Measurements from ENCODE around the gene ELAC1.
A peak's percentile ranks its signal among the peaks of the same experiment; 100 is the strongest.
"Not testable (repeated sequence)": the region's sequence is repeated elsewhere in the genome, so short reads cannot be mapped to it uniquely, and the experiment has no call there.

The ELAC1 gene

DNA sequence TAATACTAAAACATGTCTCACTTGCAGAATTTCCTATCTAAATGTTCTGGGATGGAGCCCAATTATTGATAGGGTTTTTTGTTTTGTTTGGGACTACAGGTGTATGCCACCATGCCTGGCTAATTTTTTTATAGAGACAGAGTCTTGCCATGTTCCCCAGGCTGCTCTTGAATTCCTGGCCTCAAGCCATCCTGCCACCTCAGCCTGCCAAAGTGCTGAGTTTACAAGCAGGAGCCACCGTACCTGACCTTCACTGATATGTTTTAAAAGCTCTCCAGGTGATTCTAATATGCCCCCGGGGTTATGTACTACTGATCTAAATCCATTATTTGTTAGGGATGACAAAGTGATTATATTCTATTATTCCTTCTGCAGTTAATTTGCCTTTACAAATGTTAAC lies 2.2 kb downstream of the ELAC1 start:
- TF ChIP-seq ZFX (IDR thresholded peaks at IDR 0.05) (no peak), CTCF (conservative IDR thresholded peaks at IDR 0.05) (no peak)
- H3K27ac ChIP-seq, result no peak overlapping the region

DNA sequence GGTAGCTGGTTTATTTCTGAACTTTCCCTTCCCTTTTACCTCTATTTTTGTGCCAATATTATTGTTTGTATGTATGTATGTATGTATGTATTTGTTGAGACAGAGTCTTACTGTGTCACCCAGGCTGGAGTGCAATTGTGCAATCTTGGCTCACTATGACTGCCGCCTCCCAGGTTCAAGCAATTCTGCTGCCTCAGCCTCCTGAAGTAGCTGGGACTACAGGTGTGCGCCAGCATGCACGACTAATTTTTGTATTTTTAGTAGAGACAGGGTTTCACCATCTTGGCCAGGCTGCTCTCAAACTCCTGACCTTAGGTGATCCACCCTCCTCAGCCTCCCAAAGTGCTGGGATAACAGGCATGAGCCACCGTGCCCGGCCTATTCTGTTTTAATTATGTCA lies 4.6 kb downstream of the ELAC1 start:
- H3K27ac ChIP-seq, result not testable (repeated sequence)

DNA sequence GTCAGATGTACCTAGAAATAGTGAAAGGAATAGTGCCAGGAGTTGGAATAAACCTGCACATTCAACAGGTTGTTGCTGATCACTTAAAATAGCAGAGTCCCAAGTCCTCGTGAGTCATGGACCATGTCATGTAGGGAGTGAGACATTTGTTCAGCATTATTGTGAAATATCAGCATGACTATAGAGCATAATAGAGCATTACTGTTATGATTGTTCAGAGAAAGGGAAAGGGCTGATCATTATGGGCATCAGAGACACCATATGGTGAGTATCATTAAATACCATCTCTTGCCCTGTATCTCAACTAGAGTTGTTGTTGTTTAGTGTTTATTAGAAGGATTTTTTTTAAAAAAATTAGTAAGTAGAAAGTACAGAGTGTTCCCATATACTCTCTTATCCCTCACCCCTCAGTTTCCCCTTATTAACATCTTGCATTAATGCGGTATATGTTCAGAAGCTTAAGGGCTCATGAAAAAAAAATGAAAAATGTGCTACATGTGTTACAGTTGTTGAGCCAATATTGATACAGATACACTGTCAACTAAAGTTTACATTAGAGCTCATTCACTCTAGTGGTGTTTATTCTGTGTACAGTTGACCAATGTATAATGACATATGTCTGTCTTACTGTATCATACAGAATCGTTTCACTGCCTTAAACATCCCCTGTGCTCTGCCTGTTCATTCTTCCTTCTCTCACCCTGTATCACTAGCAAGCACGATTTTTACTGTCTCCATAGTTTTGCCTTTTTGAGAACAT lies 5.7 kb downstream of the ELAC1 start:
- TF ChIP-seq ZFX (IDR thresholded peaks at IDR 0.05), result no peak
- TF ChIP-seq CTCF (conservative IDR thresholded peaks at IDR 0.05), result no peak
- H3K27ac ChIP-seq, result no peak overlapping the region

- TF ChIP-seq ZFX (IDR thresholded peaks at IDR 0.05), result no peak
- no peak for TF ChIP-seq CTCF (conservative IDR thresholded peaks at IDR 0.05)
- H3K27ac ChIP-seq, result no peak overlapping the region
Observed at GRCh38 chr18:50977037-50977760, 9.4 kb downstream of the ELAC1 start.

DNA sequence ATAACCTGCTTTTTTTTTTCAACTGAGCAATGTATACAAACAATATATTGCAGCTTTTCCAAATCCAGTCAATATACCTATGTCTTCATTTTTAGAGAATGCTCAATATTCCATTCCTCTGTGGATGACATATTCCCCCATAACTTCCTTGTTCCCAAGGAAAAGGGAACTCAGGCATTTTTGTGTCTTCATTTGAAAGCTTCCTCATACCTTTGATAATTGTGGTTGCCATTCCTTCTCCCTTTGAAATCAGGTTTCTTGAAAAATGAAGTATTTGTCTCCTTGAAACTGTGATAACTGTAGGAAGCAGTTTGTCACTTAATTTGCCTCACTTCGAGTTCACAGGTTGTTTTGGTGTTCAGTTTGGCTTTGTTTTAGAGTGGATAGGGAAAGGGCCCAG lies 13.5 kb downstream of the ELAC1 start:
- peak overlapping the region; percentile 71 for H3K27ac ChIP-seq
- TF ChIP-seq CTCF (conservative IDR thresholded peaks at IDR 0.05) (no peak), ZFX (IDR thresholded peaks at IDR 0.05) (no peak)

DNA sequence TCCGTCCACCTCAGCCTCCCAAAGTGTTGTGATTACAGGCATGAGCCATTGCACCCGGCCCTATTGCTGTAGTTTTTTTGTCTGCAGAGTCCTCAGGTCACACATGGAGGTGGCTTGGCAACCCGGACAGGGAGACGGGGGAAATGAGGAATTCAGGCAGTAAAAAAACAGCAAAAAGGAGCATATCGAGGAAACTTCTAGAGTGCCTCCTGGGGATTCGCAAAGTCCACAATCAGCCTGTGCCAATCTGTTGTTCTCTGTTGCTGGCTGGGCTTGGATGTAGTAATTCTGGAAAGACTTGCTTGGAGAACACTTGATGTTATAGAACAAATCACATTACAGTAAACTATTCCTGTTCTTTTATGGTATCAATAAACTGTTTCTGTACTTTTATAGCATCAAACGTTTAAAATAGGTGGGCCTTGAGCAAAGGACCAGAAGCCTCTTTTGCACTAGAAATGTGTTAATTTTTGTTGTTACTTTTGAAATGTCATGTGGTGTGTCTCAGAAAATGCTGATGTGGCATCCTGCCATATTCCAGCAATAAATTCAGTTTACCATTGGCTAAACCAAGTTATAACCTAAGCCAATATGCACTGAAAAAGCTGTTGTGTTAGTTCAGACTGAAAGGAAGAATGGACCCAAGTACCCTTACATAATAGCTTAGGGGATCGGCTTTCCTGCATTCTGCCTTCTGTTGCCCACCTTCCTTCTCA lies 14.4 kb downstream of the ELAC1 start:
- no peak for TF ChIP-seq CTCF (conservative IDR thresholded peaks at IDR 0.05)
- TF ChIP-seq ZFX (IDR thresholded peaks at IDR 0.05), result no peak
- H3K27ac ChIP-seq, result peak overlapping the region; percentile 71

DNA sequence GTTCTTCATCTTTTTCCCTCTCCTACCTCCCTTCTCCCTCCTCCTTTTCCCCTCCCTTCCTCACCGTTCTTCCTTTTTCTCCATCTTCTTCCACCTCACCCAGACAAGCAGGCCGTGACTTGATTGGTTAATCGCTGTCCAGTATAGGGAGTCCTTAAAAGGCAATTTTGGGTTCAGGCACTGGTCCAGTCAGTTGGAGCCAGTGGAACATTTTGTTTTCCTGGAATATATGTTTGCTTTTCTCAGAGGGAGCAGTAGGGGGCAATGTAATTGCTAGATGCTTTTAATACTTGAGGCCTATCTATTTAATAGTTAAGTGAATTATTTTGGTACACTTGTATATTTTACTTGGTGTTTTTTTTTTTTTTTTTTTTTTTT lies 15.0 kb downstream of the ELAC1 start:
- H3K27ac ChIP-seq, result peak overlapping the region; percentile 71
- TF ChIP-seq ZFX (IDR thresholded peaks at IDR 0.05) (no peak), CTCF (conservative IDR thresholded peaks at IDR 0.05) (peak; percentile 52)

Measured in C4-2B (cell line).